Endothelial cell of umbilical vein (primary cell): ENCODE results near the gene METTL16. TPM values are rescaled to one million over a fixed set of nuclear protein-coding genes. Genes with fewer than 3 reads are reported as not detected.

Experiments
- BruUV-seq: library from RNA; stranded (reverse); fragments of 400-500 nt; replicated peaks from 2 replicates; lab custom pipeline; 2021; lab: Mats Ljungman, UMichigan
- CTCF ChIA-PET: fragments of 300-600, 350-600 bp; sonication (Branson Sonifier 250); formaldehyde crosslinking; loops from one replicate; lab custom pipeline; 2021; ENCODE audit warnings: antibody characterized with exemption, inconsistent platforms; lab: Charles Lee
- POLR2A ChIA-PET: fragments of 300-600, 350-600 bp; sonication (Branson Sonifier 250); formaldehyde crosslinking; loops from one replicate; lab custom pipeline; 2021; ENCODE audit warnings: antibody characterized with exemption, inconsistent platforms; lab: Charles Lee
- DNase-seq: peaks from one replicate; pipeline ENCODE4 v3.0.0-alpha.2; 2011; ENCODE audit warnings: low read depth, low spot score
- FAIRE-seq: peaks from 2 replicates; lab custom pipeline; 2011; peaks lifted over from hg19 to GRCh38; lab: Jason Lieb, UNC
- H2AFZ ChIP-seq: 2 replicates; pipeline ENCODE4 v1.6.0; 2012; ENCODE audit warnings: low read depth, low read length, control low read depth, inconsistent platforms
- H3K27ac ChIP-seq: 2 replicates; pipeline ENCODE4 v1.5.1; 2011; ENCODE audit warnings: low read depth, mild to moderate bottlenecking, control low read depth, low read length, moderate library complexity; ENCODE audit not compliant: insufficient read depth
- H3K27me3 ChIP-seq, 2 experiments: 2 replicates each; pipeline versions ENCODE4 v1.6.0 to v1.6.1; 2011; ENCODE audit warnings: low read length in 2 of 2, mixed read lengths in 1 of 2; ENCODE audit not compliant: control insufficient read depth in 2 of 2, insufficient read depth in 2 of 2
- H3K36me3 ChIP-seq, 2 experiments: 2 replicates in 1 of 2; 3 replicates in 1 of 2; pipeline ENCODE4 v1.5.1; 2011; ENCODE audit warnings: low read length in 2 of 2, mild to moderate bottlenecking in 1 of 2, moderate library complexity in 1 of 2; ENCODE audit not compliant: control insufficient read depth in 2 of 2, insufficient read depth in 2 of 2; ENCODE audit errors: extremely low read depth in 1 of 2
- H3K4me1 ChIP-seq: 3 replicates; pipeline ENCODE4 v1.5.1; 2011; ENCODE audit warnings: mild to moderate bottlenecking, low read length; ENCODE audit not compliant: control insufficient read depth, insufficient read depth; ENCODE audit errors: extremely low read depth
- H3K4me2 ChIP-seq: 2 replicates; pipeline ENCODE4 v1.6.1; 2011; ENCODE audit warnings: low read length, control low read depth, mixed read lengths; ENCODE audit not compliant: insufficient read depth
- H3K4me3 ChIP-seq, 3 experiments: fragments of 200-600 bp in 1 of 3; sonication (generic), shearing (Covaris generic) in 1 of 3; replicated peaks in 1 of 3; 2 replicates each; pipeline ENCODE4 v1.5.1; 2011 to 2016; ENCODE audit warnings: control low read depth in 3 of 3, low read length in 3 of 3, mild to moderate bottlenecking in 2 of 3, inconsistent platforms in 1 of 3, low read depth in 1 of 3, moderate library complexity in 1 of 3; ENCODE audit not compliant: insufficient read depth in 1 of 3
- H3K79me2 ChIP-seq: 2 replicates; pipeline ENCODE4 v1.6.0; 2012; ENCODE audit warnings: low read length, inconsistent platforms; ENCODE audit not compliant: control insufficient read depth, insufficient read depth
- H3K9ac ChIP-seq: replicated peaks from 2 replicates; pipeline ENCODE3; 2011; ENCODE audit warnings: low read length, control low read depth; ENCODE audit not compliant: insufficient read depth; ENCODE audit errors: extremely low read depth
- H3K9me1 ChIP-seq: replicated peaks from 3 replicates; pipeline ENCODE4 v1.6.0; 2011; ENCODE audit warnings: mild to moderate bottlenecking, low read length; ENCODE audit not compliant: control insufficient read depth, insufficient read depth; ENCODE audit errors: extremely low read depth
- H3K9me3 ChIP-seq: replicated peaks from 2 replicates; pipeline ENCODE4 v1.5.1; 2012; ENCODE audit warnings: low read length, inconsistent platforms; ENCODE audit not compliant: control insufficient read depth, insufficient read depth
- H4K20me1 ChIP-seq: replicated peaks from 2 replicates; pipeline ENCODE3; 2011; ENCODE audit warnings: mild to moderate bottlenecking, low read length; ENCODE audit not compliant: control insufficient read depth, insufficient read depth; ENCODE audit errors: extremely low read depth
- EZH2 ChIP-seq: IDR thresholded peaks from 2 replicates; pipeline ENCODE4 v1.6.1; 2012; ENCODE audit warnings: borderline replicate concordance, low read depth, mild to moderate bottlenecking, moderate library complexity, low read length, inconsistent platforms; ENCODE audit not compliant: severe bottlenecking
- FOS ChIP-seq: IDR thresholded peaks from 2 replicates; pipeline ENCODE4 v1.6.1; 2011; ENCODE audit warnings: mild to moderate bottlenecking, low read length, moderate library complexity, borderline replicate concordance; ENCODE audit not compliant: insufficient read depth
- GATA2 ChIP-seq: IDR thresholded peaks from 2 replicates; pipeline ENCODE4 v1.7.0; 2011; ENCODE audit warnings: low read depth, mild to moderate bottlenecking, moderate library complexity, mixed read lengths, low read length; ENCODE audit not compliant: insufficient read length, insufficient read depth
- JUN ChIP-seq: IDR thresholded peaks from 2 replicates; pipeline ENCODE4 v1.6.1; 2011; ENCODE audit warnings: borderline replicate concordance, low read depth; ENCODE audit not compliant: insufficient read length, insufficient read depth
- MYC ChIP-seq: IDR thresholded peaks from one replicate; pipeline ENCODE4 v1.6.1; 2011; ENCODE audit warnings: mild to moderate bottlenecking, low read depth, low read length
- POLR2A ChIP-seq: IDR thresholded peaks from 2 replicates; pipeline ENCODE4 v1.6.1; 2012; ENCODE audit warnings: low read depth, mild to moderate bottlenecking, control low read depth, low read length
- POLR2AphosphoS5 ChIP-seq: IDR thresholded peaks from 2 replicates; pipeline ENCODE4 v1.6.1; 2012; ENCODE audit warnings: low read depth, mild to moderate bottlenecking, control low read depth, low read length, moderate library complexity; ENCODE audit not compliant: insufficient read depth
- dilution Hi-C: fragments of 300-500 bp; cut with MboI; formaldehyde crosslinking; loops from one replicate; pipeline ENCODE4 v1.15.0; 2019; ENCODE audit warnings: low sequenced_read_pairs; ENCODE audit not compliant: extremely low pct_ligation_motif_present
- intact Hi-C: fragments of 100-400 bp; cut with micrococcal nuclease; formaldehyde crosslinking; loops from one replicate; pipeline ENCODE4 v1.10.0; 2022
- polyA plus RNA-seq, 4 experiments: library from polyadenylated mRNA; depleted of rRNA in 3 of 4; stranded (reverse) in 3 of 4; unstranded in 1 of 4; fragments of >200 nt; gene quantifications; 2 replicates each; pipeline versions ENCODE4 v1.2.1 to v1.2.3, GENCODE V29; 2011 to 2012; ENCODE audit warnings: missing spikeins in 1 of 4
- total RNA-seq: library from RNA; stranded (reverse); gene quantifications from 2 replicates; pipeline ENCODE4 v1.2.3, GENCODE V29; 2021
- TF ChIP-seq, protein P1 (sequence below), 2 donors: IDR thresholded peaks; 1 replicate in 1 of 2; 2 replicates in 1 of 2; pipeline ENCODE4 v1.5.1; 2011; ENCODE audit warnings: low read length in 2 of 2, mild to moderate bottlenecking in 2 of 2, moderate library complexity in 2 of 2, control low read depth in 1 of 2, inconsistent platforms in 1 of 2, low read depth in 1 of 2; ENCODE audit not compliant: insufficient read depth in 1 of 2; ENCODE audit errors: extremely low read depth in 1 of 2
- TF ChIP-seq, protein P2 (sequence below): IDR thresholded peaks from 2 replicates; pipeline ENCODE4 v1.6.1; 2011; ENCODE audit not compliant: insufficient read depth, insufficient read length

The METTL16 gene
- total and polyA plus RNA-seq, 2 donors (not counting 3 experiments of a cell fraction or from before 2014, with no cell fraction given) = 11.0 to 24.7 TPM

DNA sequence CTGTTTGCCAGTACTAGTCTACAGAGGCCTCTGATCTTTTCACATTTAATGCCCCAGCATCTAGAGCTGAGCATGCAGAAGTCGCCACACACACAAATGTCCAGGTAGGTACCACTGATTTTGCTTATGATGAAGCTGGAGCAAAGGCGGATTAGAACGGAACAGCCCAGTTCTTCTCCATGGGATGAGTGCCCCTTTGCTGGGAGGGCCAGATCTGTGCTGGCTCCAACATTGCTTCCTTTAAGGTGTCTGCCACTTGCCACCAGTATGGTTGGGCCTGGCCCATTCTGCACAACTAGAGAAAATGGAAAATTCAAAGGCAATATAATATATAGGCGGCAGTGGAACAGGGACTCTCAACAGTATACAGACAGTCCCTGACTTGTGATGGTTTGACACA lies 108.6 kb downstream of the METTL16 start:
- POLR2A ChIA-PET = no interaction called here
- H3K36me3 ChIP-seq = no peaks in the 10 kb centered on the region
- no peaks in the 10 kb centered on the region for H4K20me1 ChIP-seq
- H3K9me3 ChIP-seq = no peaks in the 10 kb centered on the region
- intact Hi-C loops (loop anchor here (5.0 kb wide), 1 partner anchor 66 kb away; the partner anchor contains the start of genes SGSM2 and TSR1), dilution Hi-C loops (no loop called here)
- no peak overlapping the region for H3K4me2 ChIP-seq
- no peak for DNase-seq
- peaks cover 5% of the 10 kb centered on the region for H3K79me2 ChIP-seq
- H3K4me1 ChIP-seq = peaks cover 43% of the 10 kb centered on the region
- H3K27me3 ChIP-seq = no peaks in the 10 kb centered on the region
- no peak overlapping the region for H3K9ac ChIP-seq
- FAIRE-seq = no peak
- no TSS peak for BruUV-seq
- CTCF ChIA-PET = interaction anchor here (0.9 to 4.1 kb wide), 4 partner anchors 10 to 21 kb away, joined by 3 to 36 read pairs (median 20); no protein-coding TSS in a partner anchor
- H3K27ac ChIP-seq = no peak overlapping the region
- no peaks in the 10 kb centered on the region for H3K9me1 ChIP-seq
- no peak overlapping the region for H3K4me3 ChIP-seq
- TF ChIP-seq, protein P1, sequence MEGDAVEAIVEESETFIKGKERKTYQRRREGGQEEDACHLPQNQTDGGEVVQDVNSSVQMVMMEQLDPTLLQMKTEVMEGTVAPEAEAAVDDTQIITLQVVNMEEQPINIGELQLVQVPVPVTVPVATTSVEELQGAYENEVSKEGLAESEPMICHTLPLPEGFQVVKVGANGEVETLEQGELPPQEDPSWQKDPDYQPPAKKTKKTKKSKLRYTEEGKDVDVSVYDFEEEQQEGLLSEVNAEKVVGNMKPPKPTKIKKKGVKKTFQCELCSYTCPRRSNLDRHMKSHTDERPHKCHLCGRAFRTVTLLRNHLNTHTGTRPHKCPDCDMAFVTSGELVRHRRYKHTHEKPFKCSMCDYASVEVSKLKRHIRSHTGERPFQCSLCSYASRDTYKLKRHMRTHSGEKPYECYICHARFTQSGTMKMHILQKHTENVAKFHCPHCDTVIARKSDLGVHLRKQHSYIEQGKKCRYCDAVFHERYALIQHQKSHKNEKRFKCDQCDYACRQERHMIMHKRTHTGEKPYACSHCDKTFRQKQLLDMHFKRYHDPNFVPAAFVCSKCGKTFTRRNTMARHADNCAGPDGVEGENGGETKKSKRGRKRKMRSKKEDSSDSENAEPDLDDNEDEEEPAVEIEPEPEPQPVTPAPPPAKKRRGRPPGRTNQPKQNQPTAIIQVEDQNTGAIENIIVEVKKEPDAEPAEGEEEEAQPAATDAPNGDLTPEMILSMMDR (IDR thresholded peaks at IDR 0.05; ENCODE audit: extremely low read depth in 1 of 2, insufficient read depth in 1 of 2, low read depth in 1 of 2, low read length in 2 of 2) = no peak
- TF ChIP-seq GATA2 (no peak), FOS (no peak), JUN (no peak), POLR2AphosphoS5 (no peak), EZH2 (no peak), POLR2A (no peak), MYC (no peak)
- TF ChIP-seq, protein P2, sequence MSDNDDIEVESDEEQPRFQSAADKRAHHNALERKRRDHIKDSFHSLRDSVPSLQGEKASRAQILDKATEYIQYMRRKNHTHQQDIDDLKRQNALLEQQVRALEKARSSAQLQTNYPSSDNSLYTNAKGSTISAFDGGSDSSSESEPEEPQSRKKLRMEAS = no peak
- no peak overlapping the region for H2AFZ ChIP-seq
